ENCODE data around the gene SOX18.

DNA sequence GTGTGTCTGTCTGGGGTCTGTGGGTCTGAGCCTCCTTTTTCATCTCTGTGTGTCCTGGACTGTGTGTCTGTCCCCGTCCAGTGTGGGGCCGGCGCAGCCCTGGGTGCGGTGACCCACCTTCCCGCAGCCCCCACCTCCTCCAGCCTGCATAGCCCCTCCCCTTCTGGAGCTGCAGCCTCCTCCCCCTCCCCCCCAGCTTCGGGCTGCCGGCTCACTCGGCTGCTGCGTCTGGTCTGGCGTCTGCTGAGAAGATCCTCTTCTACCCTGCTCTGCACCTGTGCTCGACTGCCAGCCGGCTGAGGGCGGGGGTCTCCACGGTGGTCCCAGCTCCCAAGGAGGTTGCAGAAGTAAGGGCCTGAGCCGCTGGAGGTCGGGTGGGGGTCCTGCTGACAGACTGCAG lies 42.3 kb upstream of the SOX18 start:
- TF ChIP-seq, protein P1, sequence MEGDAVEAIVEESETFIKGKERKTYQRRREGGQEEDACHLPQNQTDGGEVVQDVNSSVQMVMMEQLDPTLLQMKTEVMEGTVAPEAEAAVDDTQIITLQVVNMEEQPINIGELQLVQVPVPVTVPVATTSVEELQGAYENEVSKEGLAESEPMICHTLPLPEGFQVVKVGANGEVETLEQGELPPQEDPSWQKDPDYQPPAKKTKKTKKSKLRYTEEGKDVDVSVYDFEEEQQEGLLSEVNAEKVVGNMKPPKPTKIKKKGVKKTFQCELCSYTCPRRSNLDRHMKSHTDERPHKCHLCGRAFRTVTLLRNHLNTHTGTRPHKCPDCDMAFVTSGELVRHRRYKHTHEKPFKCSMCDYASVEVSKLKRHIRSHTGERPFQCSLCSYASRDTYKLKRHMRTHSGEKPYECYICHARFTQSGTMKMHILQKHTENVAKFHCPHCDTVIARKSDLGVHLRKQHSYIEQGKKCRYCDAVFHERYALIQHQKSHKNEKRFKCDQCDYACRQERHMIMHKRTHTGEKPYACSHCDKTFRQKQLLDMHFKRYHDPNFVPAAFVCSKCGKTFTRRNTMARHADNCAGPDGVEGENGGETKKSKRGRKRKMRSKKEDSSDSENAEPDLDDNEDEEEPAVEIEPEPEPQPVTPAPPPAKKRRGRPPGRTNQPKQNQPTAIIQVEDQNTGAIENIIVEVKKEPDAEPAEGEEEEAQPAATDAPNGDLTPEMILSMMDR (conservative IDR thresholded peaks at IDR 0.05 in 1 of 2, IDR thresholded peaks at IDR 0.05 in 1 of 2; ENCODE audit: low read depth in 1 of 2, low read length in 2 of 2) = no peak
- no peak for TF ChIP-seq EZH2 (IDR thresholded peaks at IDR 0.05; ENCODE audit: low read length, missing control alignments)

Data from fibroblast of lung (primary cell).